Subcutaneous adipose tissue (tissue), 4 donors: ENCODE results near the gene LRRC8C. TPM values are rescaled to one million over a fixed set of nuclear protein-coding genes. Genes with fewer than 3 reads are reported as not detected.

Source experiments
- total RNA-seq, 4 donors: library from RNA; depleted of rRNA; stranded (reverse); fragments of >200 nt; gene quantifications; one replicate each; pipeline ENCODE4 v1.1.0, GENCODE V29; 2016
- TF ChIP-seq, protein P1 (sequence below): fragments of 450-650 bp; IDR thresholded peaks from one replicate; pipeline ENCODE4 v1.5.1; 2016; ENCODE audit warnings: low read depth, mild to moderate bottlenecking, control low read depth, antibody characterized with exemption, moderate library complexity

The LRRC8C gene
- total RNA-seq, 4 donors from 2014 or later: 11.7 to 47.8 (median 22.1) TPM

GRCh38 chr1:89603651-89604413, 29.1 kb upstream of the LRRC8C start:
- TF ChIP-seq, protein P1, sequence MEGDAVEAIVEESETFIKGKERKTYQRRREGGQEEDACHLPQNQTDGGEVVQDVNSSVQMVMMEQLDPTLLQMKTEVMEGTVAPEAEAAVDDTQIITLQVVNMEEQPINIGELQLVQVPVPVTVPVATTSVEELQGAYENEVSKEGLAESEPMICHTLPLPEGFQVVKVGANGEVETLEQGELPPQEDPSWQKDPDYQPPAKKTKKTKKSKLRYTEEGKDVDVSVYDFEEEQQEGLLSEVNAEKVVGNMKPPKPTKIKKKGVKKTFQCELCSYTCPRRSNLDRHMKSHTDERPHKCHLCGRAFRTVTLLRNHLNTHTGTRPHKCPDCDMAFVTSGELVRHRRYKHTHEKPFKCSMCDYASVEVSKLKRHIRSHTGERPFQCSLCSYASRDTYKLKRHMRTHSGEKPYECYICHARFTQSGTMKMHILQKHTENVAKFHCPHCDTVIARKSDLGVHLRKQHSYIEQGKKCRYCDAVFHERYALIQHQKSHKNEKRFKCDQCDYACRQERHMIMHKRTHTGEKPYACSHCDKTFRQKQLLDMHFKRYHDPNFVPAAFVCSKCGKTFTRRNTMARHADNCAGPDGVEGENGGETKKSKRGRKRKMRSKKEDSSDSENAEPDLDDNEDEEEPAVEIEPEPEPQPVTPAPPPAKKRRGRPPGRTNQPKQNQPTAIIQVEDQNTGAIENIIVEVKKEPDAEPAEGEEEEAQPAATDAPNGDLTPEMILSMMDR: no peak

DNA sequence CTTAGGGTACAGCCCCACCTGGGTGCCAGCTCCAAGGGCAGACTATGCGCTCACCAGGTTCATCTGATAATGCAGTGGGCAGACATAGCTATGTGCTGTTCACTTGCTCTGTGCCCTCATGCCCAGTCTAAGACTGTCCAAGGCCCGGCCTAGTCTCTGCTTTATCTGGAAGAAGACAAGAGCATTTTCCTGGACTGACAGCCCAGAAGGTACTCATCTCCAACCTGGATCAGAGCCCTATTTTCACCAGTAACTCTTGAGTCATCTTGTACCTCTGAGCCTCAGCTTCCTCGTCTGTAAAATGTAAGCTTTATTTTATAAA, 28.5 kb upstream of the LRRC8C start:
- TF ChIP-seq, protein P1: no peak

DNA sequence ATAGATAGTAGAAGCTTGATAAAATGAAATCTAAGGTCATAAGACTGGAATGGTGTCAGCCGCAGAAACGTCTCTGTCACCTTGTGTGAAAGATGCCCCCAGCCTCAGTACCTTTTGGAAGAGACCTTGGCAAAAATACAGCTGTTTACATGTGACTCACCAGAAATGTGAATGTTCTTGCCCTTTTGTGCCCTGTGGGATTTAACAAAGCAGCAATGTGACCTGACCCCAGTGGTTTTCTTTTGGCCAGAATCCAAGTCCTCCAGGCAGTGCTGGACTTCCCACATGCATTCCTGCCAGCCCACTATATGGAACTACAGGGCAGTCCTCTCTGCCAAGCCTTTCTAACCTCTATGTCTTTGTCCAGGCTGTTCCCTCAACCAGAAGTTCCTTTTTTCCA, 27.2 kb upstream of the LRRC8C start:
- TF ChIP-seq, protein P1: no peak

DNA sequence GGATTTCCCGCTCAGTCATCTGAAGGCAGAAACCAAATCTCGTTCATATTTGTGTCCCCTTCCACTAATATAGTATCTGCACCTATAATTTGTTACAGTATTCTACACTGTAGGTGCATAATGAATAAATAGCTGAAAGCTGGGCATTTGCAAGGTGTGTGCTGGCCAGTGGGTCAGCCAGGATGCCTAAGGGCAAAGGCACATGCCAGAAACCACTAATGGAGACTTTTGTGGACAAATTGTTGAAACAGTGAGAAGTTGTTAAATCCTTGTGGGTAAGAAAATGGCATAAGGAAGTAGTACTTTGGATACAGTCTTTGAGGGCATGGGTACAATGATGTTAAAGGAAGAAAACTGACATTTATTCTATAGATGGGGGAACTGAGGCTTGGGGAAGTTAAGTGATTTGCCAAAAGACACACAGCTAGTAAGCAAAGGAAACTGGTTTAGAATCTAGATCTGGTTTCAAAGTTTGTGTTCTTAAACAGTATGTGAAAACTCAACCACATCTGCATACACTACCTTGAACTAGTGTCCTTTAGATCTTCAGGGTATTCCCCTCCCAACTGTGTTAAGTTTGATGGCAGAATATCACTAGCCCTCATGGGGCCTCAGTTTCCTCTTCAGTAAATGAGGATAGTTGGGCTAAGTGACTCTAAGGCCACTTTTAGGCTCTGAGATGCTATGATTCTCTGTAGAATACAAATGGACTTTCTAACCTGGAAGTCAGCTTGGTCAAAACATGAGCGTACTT, 26.5 kb upstream of the LRRC8C start:
- TF ChIP-seq, protein P1: no peak

GRCh38 chr1:89607156-89607555, 25.8 kb upstream of the LRRC8C start:
- TF ChIP-seq, protein P1: no peak

DNA sequence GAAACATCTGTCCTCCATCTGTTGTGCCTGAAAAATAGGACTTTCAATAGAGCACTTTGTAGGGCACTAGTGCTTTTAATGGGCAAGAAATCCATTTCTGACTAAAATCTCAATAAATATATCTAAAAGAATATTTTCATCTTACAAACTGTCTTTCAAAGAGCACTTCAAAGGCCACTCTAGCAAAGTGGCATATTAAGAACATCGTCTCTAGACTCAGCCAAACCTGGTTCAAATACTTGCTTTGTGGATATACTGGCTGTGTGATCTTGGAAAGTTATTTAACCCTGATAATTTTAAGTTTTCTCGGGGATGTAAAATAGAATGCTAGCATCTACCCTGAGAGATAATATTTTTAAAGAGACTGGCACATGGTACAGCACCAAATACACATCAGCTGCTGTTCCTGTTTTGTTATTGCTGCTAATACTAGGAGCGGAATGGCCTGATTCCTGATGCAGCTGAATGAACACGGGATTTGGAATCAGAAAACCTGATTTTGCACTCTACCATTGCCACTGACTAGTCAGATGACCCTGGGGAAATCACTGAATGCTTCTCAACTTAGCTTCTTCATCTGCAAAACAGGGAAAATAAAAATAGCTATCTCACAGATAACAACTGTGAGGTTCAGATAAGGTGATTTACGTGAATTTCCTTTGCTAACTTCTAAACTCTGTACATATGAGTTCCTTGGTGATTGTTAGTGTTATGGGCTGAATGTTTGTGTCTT, 25.2 kb upstream of the LRRC8C start:
- TF ChIP-seq, protein P1: no peak
